ENCODE results near the gene SUSD6. TPM values are rescaled to one million over a fixed set of nuclear protein-coding genes. Genes with fewer than 3 reads are reported as not detected.
"Not testable (repeated sequence)": the region's sequence is repeated elsewhere in the genome, so short reads cannot be mapped to it uniquely, and the experiment has no call there.

The SUSD6 gene
- total RNA-seq, 2 donors from 2014 or later = 41.1 to 52.3 TPM

GRCh38 chr14:69713993-69714679 lies 102.7 kb downstream of the SUSD6 start:
- Histone ChIP-seq H3K36me3 (no peaks in the 10 kb centered on the region), H3K27me3 (replicated peaks; ENCODE audit: insufficient read depth) (no peaks in the 10 kb centered on the region), H3K4me3 (no peak overlapping the region), H3K9me3 (no peaks in the 10 kb centered on the region), H3K27ac (peak overlapping the region; percentile 57 to 64), H3K4me1 (replicated peaks) (peaks cover 32% of the 10 kb centered on the region)
- intact Hi-C loops (cut with DNase I) = loop anchor here (5.0 kb wide), 1 partner anchor 102 kb away; the partner anchor contains the start of gene SUSD6
- TF ChIP-seq POLR2AphosphoS5 (IDR thresholded peaks at IDR 0.05) (peak; percentile 66), POLR2A (IDR thresholded peaks at IDR 0.05) (no peak)
- TF ChIP-seq, protein P1, sequence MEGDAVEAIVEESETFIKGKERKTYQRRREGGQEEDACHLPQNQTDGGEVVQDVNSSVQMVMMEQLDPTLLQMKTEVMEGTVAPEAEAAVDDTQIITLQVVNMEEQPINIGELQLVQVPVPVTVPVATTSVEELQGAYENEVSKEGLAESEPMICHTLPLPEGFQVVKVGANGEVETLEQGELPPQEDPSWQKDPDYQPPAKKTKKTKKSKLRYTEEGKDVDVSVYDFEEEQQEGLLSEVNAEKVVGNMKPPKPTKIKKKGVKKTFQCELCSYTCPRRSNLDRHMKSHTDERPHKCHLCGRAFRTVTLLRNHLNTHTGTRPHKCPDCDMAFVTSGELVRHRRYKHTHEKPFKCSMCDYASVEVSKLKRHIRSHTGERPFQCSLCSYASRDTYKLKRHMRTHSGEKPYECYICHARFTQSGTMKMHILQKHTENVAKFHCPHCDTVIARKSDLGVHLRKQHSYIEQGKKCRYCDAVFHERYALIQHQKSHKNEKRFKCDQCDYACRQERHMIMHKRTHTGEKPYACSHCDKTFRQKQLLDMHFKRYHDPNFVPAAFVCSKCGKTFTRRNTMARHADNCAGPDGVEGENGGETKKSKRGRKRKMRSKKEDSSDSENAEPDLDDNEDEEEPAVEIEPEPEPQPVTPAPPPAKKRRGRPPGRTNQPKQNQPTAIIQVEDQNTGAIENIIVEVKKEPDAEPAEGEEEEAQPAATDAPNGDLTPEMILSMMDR (IDR thresholded peaks at IDR 0.05) = no peak
- 56% methylated on average over 9 of the region's 9 CpGs for WGBS
- peak; percentile 68 for DNase-seq (ENCODE audit: low spot score)

DNA sequence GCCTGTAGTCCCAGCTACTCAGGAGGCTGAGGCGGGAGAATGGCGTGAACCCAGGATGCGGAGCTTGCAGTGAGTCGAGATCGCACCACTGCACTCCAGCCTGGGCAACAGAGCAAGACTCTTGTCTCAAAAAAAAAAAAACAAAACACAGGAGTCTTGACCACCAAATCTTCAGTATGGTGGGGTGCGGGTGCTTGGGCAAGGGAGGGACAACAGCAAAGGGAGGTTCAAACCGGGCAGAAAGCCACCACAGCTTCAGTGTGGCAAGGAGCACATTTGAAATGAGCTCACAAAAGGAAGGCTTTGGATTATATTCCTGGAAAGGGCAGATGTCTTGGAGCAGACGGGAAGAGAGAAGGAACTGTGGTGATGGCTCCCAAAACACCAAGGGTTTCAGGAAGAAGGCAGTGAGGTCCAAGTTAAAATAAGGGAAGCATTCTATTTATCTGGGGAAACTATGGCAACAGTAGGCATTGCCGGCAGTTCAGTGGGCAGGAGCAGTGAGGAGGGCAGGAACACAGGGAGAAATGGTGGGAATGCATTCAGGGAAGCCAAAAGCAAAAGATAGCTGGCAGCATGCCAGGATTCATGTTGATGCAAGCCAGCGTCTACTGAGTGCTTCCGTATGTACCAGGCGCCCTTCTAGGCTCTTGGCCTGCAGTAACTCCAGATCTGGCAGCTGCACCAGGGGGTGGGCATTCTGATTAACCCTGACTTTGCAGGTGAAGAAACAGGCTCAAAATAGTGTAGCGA lies 104.5 kb downstream of the SUSD6 start:
- 52% methylated on average over 13 of the region's 13 CpGs for whole genome bisulfite sequencing
- Histone ChIP-seq H3K4me3 (no peak overlapping the region), H3K27ac (no peak overlapping the region), H3K4me1 (replicated peaks) (peaks cover 35% of the 10 kb centered on the region), H3K27me3 (replicated peaks; ENCODE audit: insufficient read depth) (no peaks in the 10 kb centered on the region), H3K36me3 (no peaks in the 10 kb centered on the region), H3K9me3 (no peaks in the 10 kb centered on the region)
- DNase-seq (ENCODE audit: low spot score) = peak; percentile 86
- TF ChIP-seq, protein P1 (IDR thresholded peaks at IDR 0.05) = no peak
- peak; percentile 64 for TF ChIP-seq POLR2AphosphoS5 (IDR thresholded peaks at IDR 0.05)
- no peak for TF ChIP-seq POLR2A (IDR thresholded peaks at IDR 0.05)
- intact Hi-C loops (cut with DNase I) = no loop called here

DNA sequence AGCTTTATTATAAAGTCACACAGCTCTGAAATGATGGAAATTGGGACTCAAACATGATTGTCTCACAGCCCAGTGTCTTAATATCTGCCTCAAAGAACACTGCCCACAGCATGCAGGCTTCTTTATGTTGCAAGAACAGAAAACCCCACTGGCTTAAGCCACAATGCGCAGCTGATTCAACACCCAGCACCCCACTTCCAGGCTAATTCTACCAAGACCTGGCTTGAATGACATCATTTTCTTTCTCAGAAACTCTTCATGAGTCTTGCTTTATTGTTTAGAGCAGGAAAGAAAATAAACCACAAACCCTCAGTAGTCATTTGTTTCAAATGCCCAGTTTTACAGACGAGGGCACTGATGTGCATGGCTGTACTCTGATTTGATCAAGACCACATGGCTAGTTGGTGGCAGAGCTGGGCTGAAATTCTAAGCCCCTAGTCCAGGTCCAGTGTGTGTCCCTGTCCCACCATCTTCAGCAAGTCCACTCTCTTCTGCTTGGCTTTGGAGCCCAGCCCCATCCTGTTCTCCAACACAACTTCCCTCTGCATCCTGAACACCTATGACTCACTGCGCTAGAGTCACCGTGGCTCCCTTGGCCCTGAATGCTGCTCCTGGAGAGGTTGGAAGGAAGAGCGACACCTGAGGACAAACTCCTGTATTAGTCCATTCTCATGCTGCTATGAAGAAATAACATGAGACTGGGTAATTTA lies 105.2 kb downstream of the SUSD6 start:
- TF ChIP-seq POLR2A (IDR thresholded peaks at IDR 0.05) (no peak), POLR2AphosphoS5 (IDR thresholded peaks at IDR 0.05) (no peak)
- TF ChIP-seq, protein P1 (IDR thresholded peaks at IDR 0.05) = no peak
- Histone ChIP-seq H3K9me3 (no peaks in the 10 kb centered on the region), H3K27me3 (replicated peaks; ENCODE audit: insufficient read depth) (no peaks in the 10 kb centered on the region), H3K4me3 (no peak overlapping the region), H3K36me3 (no peaks in the 10 kb centered on the region), H3K4me1 (replicated peaks) (peaks cover 29% of the 10 kb centered on the region), H3K27ac (no peak overlapping the region)
- no peak for DNase-seq (ENCODE audit: low spot score)
- intact Hi-C loops (cut with DNase I) = no loop called here
- WGBS = 65% methylated on average over 5 of the region's 5 CpGs

DNA sequence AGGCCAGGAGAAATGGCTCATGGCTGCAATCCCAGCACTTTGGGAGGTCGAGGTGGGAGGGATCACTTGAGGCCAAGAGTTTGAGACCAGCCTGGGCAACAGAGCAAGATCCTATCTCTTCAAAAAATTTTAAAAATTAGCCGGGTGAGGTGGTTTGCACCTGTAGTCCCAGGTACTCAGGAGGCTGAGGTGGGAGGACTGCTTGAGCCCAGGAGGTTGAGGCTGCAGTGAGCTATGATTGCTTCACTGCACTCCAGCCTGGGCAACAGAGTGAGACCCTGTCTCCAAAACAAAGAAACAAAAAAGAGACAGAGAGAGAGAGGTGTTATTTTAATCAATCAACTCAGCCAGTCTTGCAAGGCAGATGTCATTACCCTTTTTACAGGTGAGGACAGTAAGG lies 107.2 kb downstream of the SUSD6 start:
- 81% methylated on average over 2 of the region's 2 CpGs for WGBS
- intact Hi-C loops (cut with DNase I); H3K27ac ChIP-seq: not testable (repeated sequence)

GRCh38 chr14:69719501-69719951 lies 108.1 kb downstream of the SUSD6 start:
- no peaks in the 10 kb centered on the region for H3K36me3 ChIP-seq
- H3K4me3 ChIP-seq = no peak overlapping the region
- 35% methylated on average over 7 of the region's 7 CpGs for WGBS
- TF ChIP-seq POLR2AphosphoS5 (IDR thresholded peaks at IDR 0.05) = peak; percentile 48
- TF ChIP-seq, protein P1 (IDR thresholded peaks at IDR 0.05) = no peak
- no peak for TF ChIP-seq POLR2A (IDR thresholded peaks at IDR 0.05)
- peak overlapping the region in 1 of 2 donors; percentile 12 for H3K27ac ChIP-seq
- H3K4me1 ChIP-seq (replicated peaks) = peaks cover 6% of the 10 kb centered on the region
- no peaks in the 10 kb centered on the region for H3K27me3 ChIP-seq (replicated peaks; ENCODE audit: insufficient read depth)
- intact Hi-C loops (cut with DNase I) = no loop called here
- no peaks in the 10 kb centered on the region for H3K9me3 ChIP-seq
- DNase-seq (ENCODE audit: low spot score) = peak; percentile 22

More for the DNA sequence above, 107.2 kb downstream of the SUSD6 start:
- not testable (repeated sequence) for H3K9me3 ChIP-seq; H3K4me3 ChIP-seq; H3K36me3 ChIP-seq; H3K27me3 ChIP-seq (replicated peaks; ENCODE audit: insufficient read depth); DNase-seq (ENCODE audit: low spot score)
- peaks cover 11% of the 10 kb centered on the region for H3K4me1 ChIP-seq (replicated peaks)

All from prostate gland (tissue), 2 donors.